HFFc6 (cell line): ENCODE measurements around the gene MRTO4. TPM values are rescaled to one million over a fixed set of nuclear protein-coding genes. Genes with fewer than 3 reads are reported as not detected.

ENCODE experiments used
- DNase-seq: peaks from one replicate; pipeline ENCODE4 v3.0.0-alpha.2; 2018
- H3K27ac Mint-ChIP-seq: 2 replicates; pipeline ENCODE4 v1.8.0; 2020; ENCODE audit warnings: mild to moderate bottlenecking, mixed read lengths
- H3K27me3 Mint-ChIP-seq: 2 replicates; pipeline ENCODE4 v1.8.0; 2021; ENCODE audit warnings: mild to moderate bottlenecking, moderate library complexity, mixed read lengths; ENCODE audit not compliant: insufficient read depth
- H3K36me3 Mint-ChIP-seq: 2 replicates; pipeline ENCODE4 v1.8.0; 2021; ENCODE audit warnings: low read depth, mixed read lengths
- H3K4me1 Mint-ChIP-seq: 2 replicates; pipeline ENCODE4 v1.8.0; 2020; ENCODE audit warnings: low read depth, mixed read lengths
- H3K4me3 Mint-ChIP-seq: 2 replicates; pipeline ENCODE4 v1.8.0; 2020; ENCODE audit warnings: mild to moderate bottlenecking, moderate library complexity, mixed read lengths
- H3K9me3 Mint-ChIP-seq: 2 replicates; pipeline ENCODE4 v1.8.0; 2020; ENCODE audit warnings: mild to moderate bottlenecking, mixed read lengths
- total RNA-seq, 6 experiments: library from RNA; stranded (reverse); fragmentation: NEBNext Ultra II Directional; extraction: Animal tissue kit (Norgen Biotek cat#: 25700); gene quantifications; 2 replicates in 1 of 6; 3 replicates in 5 of 6; pipeline ENCODE4 v1.2.3, GENCODE V29; 2021
- TF ChIP-seq, protein P1 (sequence below): fragments of 200-600 bp; sonication (generic); IDR thresholded peaks from 2 replicates; pipeline ENCODE4 v1.5.0; 2021; ENCODE audit warnings: antibody characterized with exemption, mild to moderate bottlenecking

MRTO4 gene
- total RNA-seq, 6 experiments from 2014 or later: 40.0 to 61.9 (median 45.0) TPM

DNA sequence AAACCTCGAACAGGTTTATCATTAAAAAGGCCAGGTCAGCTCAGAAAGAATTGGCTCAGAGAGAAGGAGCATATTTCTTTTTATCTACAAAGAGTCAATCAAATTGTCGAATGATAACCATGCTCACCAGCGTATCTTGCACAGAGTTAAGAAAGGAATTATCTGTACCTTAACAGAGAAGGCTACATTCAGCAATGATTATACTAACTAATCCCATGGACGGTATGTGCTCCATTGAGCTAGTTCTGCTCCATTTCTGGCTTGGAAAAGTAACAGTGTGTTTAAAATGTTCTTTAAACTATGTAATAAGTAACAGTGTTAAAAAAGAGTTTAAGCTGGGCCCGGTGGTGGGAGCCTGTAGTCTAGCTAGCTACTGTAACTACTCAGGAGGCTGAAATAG is 45.8 kb upstream of the MRTO4 start:
- no peaks in the 10 kb centered on the region for H3K27me3 Mint-ChIP-seq
- H3K27ac Mint-ChIP-seq: peak overlapping the region; percentile 66
- DNase-seq: no peak

GRCh38 chr1:19206947-19207346 is 44.7 kb upstream of the MRTO4 start:
- H3K4me3 Mint-ChIP-seq: peak overlapping the region; percentile 50
- no peaks in the 10 kb centered on the region for H3K27me3 Mint-ChIP-seq
- H3K9me3 Mint-ChIP-seq: no peaks in the 10 kb centered on the region
- DNase-seq: no peak
- H3K36me3 Mint-ChIP-seq: peaks cover 34% of the 10 kb centered on the region
- peak overlapping the region; percentile 69 for H3K27ac Mint-ChIP-seq
- TF ChIP-seq, protein P1, sequence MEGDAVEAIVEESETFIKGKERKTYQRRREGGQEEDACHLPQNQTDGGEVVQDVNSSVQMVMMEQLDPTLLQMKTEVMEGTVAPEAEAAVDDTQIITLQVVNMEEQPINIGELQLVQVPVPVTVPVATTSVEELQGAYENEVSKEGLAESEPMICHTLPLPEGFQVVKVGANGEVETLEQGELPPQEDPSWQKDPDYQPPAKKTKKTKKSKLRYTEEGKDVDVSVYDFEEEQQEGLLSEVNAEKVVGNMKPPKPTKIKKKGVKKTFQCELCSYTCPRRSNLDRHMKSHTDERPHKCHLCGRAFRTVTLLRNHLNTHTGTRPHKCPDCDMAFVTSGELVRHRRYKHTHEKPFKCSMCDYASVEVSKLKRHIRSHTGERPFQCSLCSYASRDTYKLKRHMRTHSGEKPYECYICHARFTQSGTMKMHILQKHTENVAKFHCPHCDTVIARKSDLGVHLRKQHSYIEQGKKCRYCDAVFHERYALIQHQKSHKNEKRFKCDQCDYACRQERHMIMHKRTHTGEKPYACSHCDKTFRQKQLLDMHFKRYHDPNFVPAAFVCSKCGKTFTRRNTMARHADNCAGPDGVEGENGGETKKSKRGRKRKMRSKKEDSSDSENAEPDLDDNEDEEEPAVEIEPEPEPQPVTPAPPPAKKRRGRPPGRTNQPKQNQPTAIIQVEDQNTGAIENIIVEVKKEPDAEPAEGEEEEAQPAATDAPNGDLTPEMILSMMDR: no peak
- peaks cover 76% of the 10 kb centered on the region for H3K4me1 Mint-ChIP-seq

More for the DNA sequence above, 45.8 kb upstream of the MRTO4 start:
- Mint-ChIP-seq H3K9me3 (no peaks in the 10 kb centered on the region), H3K4me1 (peaks cover 71% of the 10 kb centered on the region), H3K36me3 (peaks cover 31% of the 10 kb centered on the region), H3K4me3 (no peak overlapping the region)
- TF ChIP-seq, protein P1: no peak

- peaks cover 76% of the 10 kb centered on the region for H3K4me1 Mint-ChIP-seq
- H3K27ac Mint-ChIP-seq: peak overlapping the region; percentile 93
- DNase-seq: peak; percentile 71
- H3K36me3 Mint-ChIP-seq: peaks cover 38% of the 10 kb centered on the region
- TF ChIP-seq, protein P1: no peak
- no peaks in the 10 kb centered on the region for H3K9me3 Mint-ChIP-seq
- peak overlapping the region; percentile 94 for H3K4me3 Mint-ChIP-seq
- no peaks in the 10 kb centered on the region for H3K27me3 Mint-ChIP-seq
These were observed 42.7 kb upstream of the MRTO4 start for GRCh38 chr1:19208710-19209438.

GRCh38 chr1:19209439-19209989 is 42.1 kb upstream of the MRTO4 start:
- H3K36me3 Mint-ChIP-seq: peaks cover 44% of the 10 kb centered on the region
- DNase-seq: peak; percentile 7

DNA sequence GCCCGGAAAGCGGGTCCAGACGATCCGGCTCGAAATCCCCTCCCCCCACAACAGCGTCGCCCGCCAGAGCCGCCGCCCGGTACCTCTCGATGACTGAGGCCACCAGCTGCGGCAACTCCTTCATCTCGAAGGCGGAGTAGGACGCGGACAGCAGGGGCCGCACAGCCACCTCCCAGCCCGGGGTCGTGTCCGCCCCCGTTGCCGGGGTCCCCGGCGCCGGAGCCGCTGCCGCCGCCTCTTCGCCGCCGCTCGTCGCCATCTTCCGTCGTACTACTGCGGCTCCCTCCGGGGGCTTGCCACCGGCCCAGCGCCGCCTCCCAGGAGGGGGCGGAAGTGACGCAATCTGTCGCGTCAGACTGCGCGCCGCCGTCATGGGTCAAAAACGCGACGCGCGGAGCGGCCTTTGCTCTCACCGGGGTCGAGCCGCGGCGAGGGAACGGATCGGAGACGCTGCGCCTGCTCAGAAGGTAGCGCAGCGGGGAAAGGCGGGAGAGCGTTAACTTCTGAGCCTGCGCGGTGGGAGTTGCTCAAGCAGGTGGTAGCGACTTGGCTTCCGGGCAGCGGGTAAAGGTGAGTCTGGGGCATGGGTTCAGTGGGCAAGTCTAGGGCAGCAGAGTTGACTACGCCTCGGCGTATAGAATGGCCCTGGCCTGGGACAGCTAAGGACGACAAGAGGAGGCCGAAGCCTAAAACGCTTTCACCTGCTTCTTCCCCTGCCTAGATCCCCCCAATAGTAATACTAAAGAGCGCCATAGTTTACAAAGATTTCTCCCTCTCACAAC is 41.4 kb upstream of the MRTO4 start, which contains the start of gene UBR4:
Gene UBR4 (minus strand): TSS at position 277 of the 782 bp plus-strand sequence. CDS start 18 bp downstream, at position 259.
- Mint-ChIP-seq H3K4me1 (peaks cover 63% of the 10 kb centered on the region), H3K4me3 (peak within 1 kb of the TSS; percentile 94), H3K9me3 (no peaks in the 10 kb centered on the region), H3K27ac (peak within 1 kb of the TSS; percentile 95), H3K36me3 (peaks cover 46% of the 10 kb centered on the region), H3K27me3 (no peaks in the 10 kb centered on the region)
- DNase-seq: peak; percentile 90
- TF ChIP-seq, protein P1: no peak; the same call in 1 of the 2 replicates

More at GRCh38 chr1:19209439-19209989, 42.1 kb upstream of the MRTO4 start:
- H3K27ac Mint-ChIP-seq: peak overlapping the region; percentile 93
- peaks cover 70% of the 10 kb centered on the region for H3K4me1 Mint-ChIP-seq
- H3K4me3 Mint-ChIP-seq: peak overlapping the region; percentile 94
- TF ChIP-seq, protein P1: no peak
- H3K27me3 Mint-ChIP-seq: no peaks in the 10 kb centered on the region
- H3K9me3 Mint-ChIP-seq: no peaks in the 10 kb centered on the region
